HUES64 (cell line): ENCODE results near the gene LRIG2.
"Not testable (repeated sequence)": the region's sequence is repeated elsewhere in the genome, so short reads cannot be mapped to it uniquely, and the experiment has no call there.

ENCODE experiments used
- H3K27ac ChIP-seq: 2 replicates; pipeline ENCODE4 v1.7.0; 2013; ENCODE audit warnings: low read depth, low read length, inconsistent platforms
- H3K27me3 ChIP-seq: 2 replicates; pipeline ENCODE4 v1.6.1; 2013; ENCODE audit warnings: mild to moderate bottlenecking, low read length; ENCODE audit not compliant: insufficient read depth
- H3K36me3 ChIP-seq: 2 replicates; pipeline ENCODE4 v1.6.1; 2013; ENCODE audit warnings: mild to moderate bottlenecking, low read length; ENCODE audit not compliant: insufficient read depth
- H3K4me1 ChIP-seq: 2 replicates; pipeline ENCODE4 v1.6.1; 2013; ENCODE audit warnings: mild to moderate bottlenecking, low read length, moderate library complexity; ENCODE audit not compliant: insufficient read depth
- H3K4me3 ChIP-seq: 2 replicates; pipeline ENCODE4 v1.5.1; 2013; ENCODE audit warnings: mild to moderate bottlenecking, low read length, moderate library complexity
- H3K9ac ChIP-seq: 2 replicates; pipeline ENCODE4 v1.6.1; 2013; ENCODE audit warnings: mild to moderate bottlenecking, low read depth, low read length
- H3K9me3 ChIP-seq: 2 replicates; pipeline ENCODE4 v1.6.1; 2013; ENCODE audit warnings: low read depth, low read length; ENCODE audit not compliant: insufficient read depth
- WGBS: fragments of 150-250, 120-280 bp; methylation state at CpG from one replicate; pipeline ENCODE4 v1.1.7; 2013; ENCODE audit warnings: missing lambda C conversion rate; 5-methylcytosine and 5-hydroxymethylcytosine counted together

LRIG2 gene

DNA sequence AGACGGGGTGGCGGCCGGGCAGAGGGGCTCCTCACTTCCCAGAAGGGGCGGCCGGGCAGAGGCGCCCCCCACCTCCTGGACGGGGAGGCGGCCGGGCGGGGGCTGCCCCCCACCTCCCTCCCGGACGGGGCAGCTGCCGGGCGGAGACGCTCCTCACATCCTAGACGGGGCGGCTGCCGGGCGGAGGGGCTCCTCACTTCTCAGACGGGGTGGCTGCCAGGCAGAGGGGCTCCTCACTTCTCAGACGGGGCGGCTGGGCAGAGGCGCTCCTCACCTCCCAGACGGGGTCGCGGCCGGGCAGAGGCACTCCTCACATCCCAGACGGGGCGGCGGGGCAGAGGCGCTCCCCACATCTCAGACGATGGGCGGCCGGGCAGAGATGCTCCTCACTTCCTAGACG lies 9.5 kb upstream of the LRIG2 start:
- H3K4me1 ChIP-seq, H3K4me3 ChIP-seq, H3K36me3 ChIP-seq, H3K9ac ChIP-seq, H3K27me3 ChIP-seq, H3K27ac ChIP-seq: not testable (repeated sequence)
- 96% methylated on average over 35 of the region's 35 CpGs for WGBS
- H3K9me3 ChIP-seq = peaks cover 11% of the 10 kb centered on the region

- Histone ChIP-seq H3K9ac (peak overlapping the region; percentile 20), H3K9me3 (peaks cover 5% of the 10 kb centered on the region; the same call in 1 of the 2 replicates), H3K4me1 (peaks cover 19% of the 10 kb centered on the region), H3K36me3 (peaks cover 11% of the 10 kb centered on the region), H3K27ac (peak overlapping the region; percentile 95; the same call in 1 of the 2 replicates), H3K27me3 (no peaks in the 10 kb centered on the region), H3K4me3 (peak overlapping the region; percentile 87)
- WGBS = 38% methylated on average over 6 of the region's 6 CpGs
Observed at GRCh38 chr1:113072141-113072756, 749 bp upstream of the LRIG2 start.

- H3K36me3 ChIP-seq = peaks cover 21% of the 10 kb centered on the region
- H3K4me1 ChIP-seq = peaks cover 19% of the 10 kb centered on the region
- H3K4me3 ChIP-seq = peak overlapping the region; percentile 87
- no peaks in the 10 kb centered on the region for H3K27me3 ChIP-seq
- peak overlapping the region; percentile 95 for H3K27ac ChIP-seq
- under 1% methylated on average over 22 of the region's 22 CpGs for WGBS
- peak overlapping the region; percentile 89 for H3K9ac ChIP-seq
- H3K9me3 ChIP-seq = no peaks in the 10 kb centered on the region; the same call in 1 of the 2 replicates
Observed at GRCh38 chr1:113073479-113073950, 517 bp downstream of the LRIG2 start.

GRCh38 chr1:113074237-113074636 lies 1.2 kb downstream of the LRIG2 start:
- WGBS = 71% methylated on average over 6 of the region's 6 CpGs
- Histone ChIP-seq H3K4me3 (peak overlapping the region; percentile 87), H3K27ac (no peak overlapping the region), H3K9me3 (no peaks in the 10 kb centered on the region), H3K9ac (peak overlapping the region; percentile 89), H3K4me1 (peaks cover 19% of the 10 kb centered on the region), H3K27me3 (no peaks in the 10 kb centered on the region), H3K36me3 (peaks cover 28% of the 10 kb centered on the region)

GRCh38 chr1:113077978-113078377 lies 5.0 kb downstream of the LRIG2 start:
- not testable (repeated sequence) for H3K27ac ChIP-seq, H3K9ac ChIP-seq, H3K9me3 ChIP-seq, H3K4me3 ChIP-seq, H3K27me3 ChIP-seq
- Histone ChIP-seq H3K4me1 (peaks cover 10% of the 10 kb centered on the region; the same call in 1 of the 2 replicates), H3K36me3 (peaks cover 42% of the 10 kb centered on the region)
- WGBS = 97% methylated on average over 2 of the region's 2 CpGs

GRCh38 chr1:113086541-113086940 lies 13.5 kb downstream of the LRIG2 start:
- Histone ChIP-seq H3K4me1 (no peaks in the 10 kb centered on the region), H3K9ac (no peak overlapping the region), H3K27ac (no peak overlapping the region), H3K9me3 (no peaks in the 10 kb centered on the region), H3K4me3 (no peak overlapping the region), H3K36me3 (peaks cover 32% of the 10 kb centered on the region), H3K27me3 (no peaks in the 10 kb centered on the region)
- WGBS = 91% methylated on average over 2 of the region's 2 CpGs

DNA sequence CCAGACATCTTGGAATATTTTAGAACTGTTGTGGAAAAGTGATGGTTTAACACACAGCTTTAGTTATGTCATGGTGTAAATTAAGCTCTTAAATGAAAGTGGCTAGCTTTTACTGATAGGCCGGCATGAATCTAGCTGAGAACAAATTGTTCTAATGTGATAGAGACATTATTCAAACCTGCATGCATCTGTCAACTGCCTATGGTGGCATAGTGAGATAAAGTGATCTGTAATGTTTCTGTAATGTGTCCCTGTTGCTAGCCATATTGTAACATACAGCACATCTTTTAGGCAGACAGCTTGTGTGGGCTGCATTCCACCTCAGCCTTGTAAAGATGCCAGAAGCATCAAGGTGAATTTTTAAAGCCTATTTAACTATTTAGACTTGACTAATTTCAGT lies 16.0 kb downstream of the LRIG2 start:
- no peak overlapping the region for H3K27ac ChIP-seq
- WGBS = 94% methylated on average over 1 of the region's 1 CpG

DNA sequence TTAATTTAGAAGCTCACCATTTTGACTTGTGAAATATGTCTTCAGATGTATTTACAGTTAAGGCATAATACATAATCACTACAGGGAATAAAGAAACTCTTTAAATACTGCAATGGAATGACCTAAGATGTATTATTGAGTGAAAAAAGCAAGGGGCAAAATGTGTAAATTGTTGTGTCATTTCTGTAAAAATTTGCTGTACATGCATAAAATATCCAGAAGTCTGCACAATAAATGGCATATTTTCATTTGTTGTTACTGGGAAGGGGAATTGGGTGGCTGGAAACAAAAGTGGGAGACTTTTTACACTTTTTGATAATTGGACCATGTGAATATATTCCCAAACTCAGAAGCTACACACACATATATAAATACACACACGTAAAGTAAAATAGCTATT lies 17.1 kb downstream of the LRIG2 start:
- H3K36me3 ChIP-seq = peaks cover 49% of the 10 kb centered on the region

More for the DNA sequence above, 16.0 kb downstream of the LRIG2 start:
- Histone ChIP-seq H3K27me3 (no peaks in the 10 kb centered on the region), H3K9ac (no peak overlapping the region), H3K4me3 (no peak overlapping the region), H3K36me3 (peaks cover 45% of the 10 kb centered on the region), H3K4me1 (no peaks in the 10 kb centered on the region), H3K9me3 (no peaks in the 10 kb centered on the region)

DNA sequence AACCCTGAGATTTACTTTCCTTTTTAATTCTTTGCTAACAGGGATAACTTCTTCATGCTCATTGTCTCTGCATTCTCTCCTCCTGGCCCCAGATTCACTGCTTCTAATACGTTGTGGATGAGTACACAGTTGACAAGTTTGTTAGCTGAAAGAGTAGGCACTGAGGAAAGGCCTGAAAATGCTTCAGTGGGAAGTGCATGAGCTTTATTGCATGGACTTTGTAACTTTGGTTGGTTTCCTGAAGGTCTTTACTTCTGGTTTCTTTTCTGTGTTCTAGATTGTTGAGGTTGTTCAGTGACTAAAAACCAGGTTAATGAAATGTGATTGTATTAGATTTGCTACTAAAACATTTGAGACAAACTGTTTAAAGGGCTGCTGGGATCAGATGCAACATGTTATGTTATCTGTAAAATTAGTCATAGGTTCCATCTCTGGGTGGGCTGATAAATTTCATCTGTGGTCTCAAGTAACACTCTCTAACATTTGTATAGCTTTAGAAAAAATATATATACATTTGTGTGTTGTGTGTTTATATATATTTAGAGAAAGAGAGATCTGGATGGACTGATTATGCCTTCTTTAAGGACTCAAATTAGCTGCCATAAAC lies 19.1 kb downstream of the LRIG2 start:
- no peak overlapping the region for H3K9ac ChIP-seq
- H3K9me3 ChIP-seq = no peaks in the 10 kb centered on the region
- no peak overlapping the region for H3K27ac ChIP-seq
- no peak overlapping the region for H3K4me3 ChIP-seq
- no peaks in the 10 kb centered on the region for H3K4me1 ChIP-seq
- no peaks in the 10 kb centered on the region for H3K27me3 ChIP-seq
- 60% methylated on average over 1 of the region's 1 CpG for WGBS
- H3K36me3 ChIP-seq = peaks cover 55% of the 10 kb centered on the region

More for the DNA sequence above, 17.1 kb downstream of the LRIG2 start:
- Histone ChIP-seq H3K9me3 (no peaks in the 10 kb centered on the region), H3K9ac (no peak overlapping the region), H3K27me3 (no peaks in the 10 kb centered on the region), H3K27ac (no peak overlapping the region), H3K4me1 (no peaks in the 10 kb centered on the region), H3K4me3 (no peak overlapping the region)
- WGBS = 100% methylated on average over 1 of the region's 1 CpG

DNA sequence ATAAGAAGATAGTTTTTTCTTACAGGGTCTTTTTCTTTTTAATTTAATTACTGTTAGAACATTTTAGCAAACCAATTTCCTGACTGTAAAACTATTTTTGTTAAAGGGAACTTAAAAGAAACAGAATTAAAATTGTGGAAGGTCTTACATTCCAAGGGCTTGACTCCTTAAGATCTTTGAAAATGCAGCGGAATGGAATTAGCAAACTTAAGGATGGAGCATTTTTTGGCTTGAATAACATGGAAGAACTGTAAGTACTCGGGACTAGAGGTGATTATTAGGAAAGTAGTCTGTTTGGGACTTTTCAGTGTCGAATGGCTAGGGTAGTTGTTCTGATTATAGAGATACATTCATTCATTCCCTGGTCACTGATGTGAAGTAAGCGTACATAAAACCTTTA lies 21.5 kb downstream of the LRIG2 start:
- Histone ChIP-seq H3K27ac (no peak overlapping the region), H3K27me3 (no peaks in the 10 kb centered on the region), H3K4me1 (no peaks in the 10 kb centered on the region), H3K36me3 (peaks cover 79% of the 10 kb centered on the region), H3K4me3 (no peak overlapping the region), H3K9ac (no peak overlapping the region), H3K9me3 (no peaks in the 10 kb centered on the region)
- WGBS = 92% methylated on average over 3 of the region's 4 CpGs

GRCh38 chr1:113095790-113096455 lies 22.9 kb downstream of the LRIG2 start:
- Histone ChIP-seq H3K36me3 (peaks cover 94% of the 10 kb centered on the region), H3K27me3 (no peaks in the 10 kb centered on the region), H3K27ac (no peak overlapping the region), H3K4me1 (no peaks in the 10 kb centered on the region), H3K9ac (no peak overlapping the region), H3K9me3 (no peaks in the 10 kb centered on the region), H3K4me3 (no peak overlapping the region)
- WGBS = 94% methylated on average over 5 of the region's 5 CpGs
